Measurements from ENCODE around the gene LHFPL2. TPM values are rescaled to one million over a fixed set of nuclear protein-coding genes. Genes with fewer than 3 reads are reported as not detected.

LHFPL2 gene
- polyA plus RNA-seq, 1 of the 3 experiments (the other 2 are of a cell fraction), result 10.4 TPM

DNA sequence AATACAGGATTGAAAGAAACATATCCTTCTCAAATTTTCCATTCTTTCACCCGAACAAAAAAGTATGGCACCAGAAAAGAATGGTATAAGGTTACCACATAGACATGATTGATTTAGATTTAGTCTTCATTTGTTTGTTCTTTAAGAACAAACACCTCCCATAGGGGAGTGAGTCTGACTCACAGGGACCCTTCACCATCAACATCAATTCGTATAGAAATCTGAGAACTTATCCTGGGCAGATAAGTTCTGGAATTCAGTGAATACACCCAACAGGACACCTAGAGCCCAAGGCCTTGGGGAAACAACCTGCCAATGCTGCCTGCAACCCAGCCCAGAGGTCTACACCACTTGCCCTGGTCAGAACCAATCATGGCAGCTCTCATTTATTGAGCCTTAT is 46.2 kb downstream of the LHFPL2 start (continued):
- TF ChIP-seq, protein P1, sequence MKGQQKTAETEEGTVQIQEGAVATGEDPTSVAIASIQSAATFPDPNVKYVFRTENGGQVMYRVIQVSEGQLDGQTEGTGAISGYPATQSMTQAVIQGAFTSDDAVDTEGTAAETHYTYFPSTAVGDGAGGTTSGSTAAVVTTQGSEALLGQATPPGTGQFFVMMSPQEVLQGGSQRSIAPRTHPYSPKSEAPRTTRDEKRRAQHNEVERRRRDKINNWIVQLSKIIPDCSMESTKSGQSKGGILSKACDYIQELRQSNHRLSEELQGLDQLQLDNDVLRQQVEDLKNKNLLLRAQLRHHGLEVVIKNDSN (IDR thresholded peaks at IDR 0.05; ENCODE audit: borderline replicate concordance, low read depth), result no peak
- TF ChIP-seq EZH2phosphoT487 (IDR thresholded peaks at IDR 0.05; ENCODE audit: borderline replicate concordance, low read depth) (no peak), SMC3 (IDR thresholded peaks at IDR 0.05; ENCODE audit: low read depth, low read length) (no peak)
- TF ChIP-seq, protein P2, sequence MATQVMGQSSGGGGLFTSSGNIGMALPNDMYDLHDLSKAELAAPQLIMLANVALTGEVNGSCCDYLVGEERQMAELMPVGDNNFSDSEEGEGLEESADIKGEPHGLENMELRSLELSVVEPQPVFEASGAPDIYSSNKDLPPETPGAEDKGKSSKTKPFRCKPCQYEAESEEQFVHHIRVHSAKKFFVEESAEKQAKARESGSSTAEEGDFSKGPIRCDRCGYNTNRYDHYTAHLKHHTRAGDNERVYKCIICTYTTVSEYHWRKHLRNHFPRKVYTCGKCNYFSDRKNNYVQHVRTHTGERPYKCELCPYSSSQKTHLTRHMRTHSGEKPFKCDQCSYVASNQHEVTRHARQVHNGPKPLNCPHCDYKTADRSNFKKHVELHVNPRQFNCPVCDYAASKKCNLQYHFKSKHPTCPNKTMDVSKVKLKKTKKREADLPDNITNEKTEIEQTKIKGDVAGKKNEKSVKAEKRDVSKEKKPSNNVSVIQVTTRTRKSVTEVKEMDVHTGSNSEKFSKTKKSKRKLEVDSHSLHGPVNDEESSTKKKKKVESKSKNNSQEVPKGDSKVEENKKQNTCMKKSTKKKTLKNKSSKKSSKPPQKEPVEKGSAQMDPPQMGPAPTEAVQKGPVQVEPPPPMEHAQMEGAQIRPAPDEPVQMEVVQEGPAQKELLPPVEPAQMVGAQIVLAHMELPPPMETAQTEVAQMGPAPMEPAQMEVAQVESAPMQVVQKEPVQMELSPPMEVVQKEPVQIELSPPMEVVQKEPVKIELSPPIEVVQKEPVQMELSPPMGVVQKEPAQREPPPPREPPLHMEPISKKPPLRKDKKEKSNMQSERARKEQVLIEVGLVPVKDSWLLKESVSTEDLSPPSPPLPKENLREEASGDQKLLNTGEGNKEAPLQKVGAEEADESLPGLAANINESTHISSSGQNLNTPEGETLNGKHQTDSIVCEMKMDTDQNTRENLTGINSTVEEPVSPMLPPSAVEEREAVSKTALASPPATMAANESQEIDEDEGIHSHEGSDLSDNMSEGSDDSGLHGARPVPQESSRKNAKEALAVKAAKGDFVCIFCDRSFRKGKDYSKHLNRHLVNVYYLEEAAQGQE (IDR thresholded peaks at IDR 0.05; ENCODE audit: low read depth, low read length), result no peak

DNA sequence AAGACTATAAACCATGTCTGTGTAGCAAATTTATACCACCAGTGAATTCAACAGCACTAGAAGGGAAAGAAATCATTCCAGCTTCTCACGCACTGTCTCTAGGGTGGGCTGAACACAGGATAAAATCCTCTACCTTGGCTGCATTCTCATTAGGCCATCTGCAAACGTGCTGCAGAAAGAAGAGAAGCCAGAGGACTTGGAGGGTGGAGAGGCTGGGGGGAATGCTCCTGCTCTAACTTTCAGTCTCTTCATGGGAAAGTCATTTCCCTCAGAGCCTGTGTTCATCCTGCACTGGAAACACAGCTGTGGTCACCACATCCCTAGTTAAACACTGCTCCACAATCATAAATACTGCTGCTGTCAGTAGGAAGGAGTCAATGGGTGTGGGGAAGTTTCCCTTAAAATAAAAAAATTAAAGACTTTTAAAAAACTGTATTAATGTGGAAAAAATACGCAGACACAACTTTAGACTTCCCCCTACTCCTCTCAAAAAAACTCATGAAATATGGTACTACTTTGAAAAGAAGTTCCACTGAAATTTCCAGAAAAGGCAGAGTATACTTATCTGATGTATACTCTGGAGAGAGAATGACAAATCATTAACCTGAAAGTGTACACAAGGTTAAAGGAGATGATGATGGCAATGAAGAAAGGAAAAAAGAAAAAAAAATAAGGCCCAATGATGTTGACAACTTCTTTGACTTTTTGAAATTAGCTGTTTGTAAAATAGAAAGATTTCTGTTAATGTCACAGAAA is 46.8 kb downstream of the LHFPL2 start:
- peak overlapping the region; percentile 46; the same call in 1 of the 2 replicates for H3K4me2 ChIP-seq
- 0 out of 2 replicates have a peak, but pooled peaks have one; percentile 3 for TF ChIP-seq TCF12 (IDR thresholded peaks at IDR 0.05)
- TF ChIP-seq TEAD4 (IDR thresholded peaks at IDR 0.05; ENCODE audit: borderline replicate concordance, insufficient read depth), result no peak
- ChIA-PET POLR2A (no interaction called here), CTCF (interaction anchor here (0.6 to 2.7 kb wide), 3 partner anchors 25 to 364 kb away, joined by 3 to 6 read pairs (median 3); no protein-coding TSS in a partner anchor)
- peaks cover 5 to 55% of the 10 kb centered on the region in 2 experiments for H3K4me1 ChIP-seq (ENCODE audit: control insufficient read depth in 1 of 2, insufficient read depth in 2 of 2, low read depth in 1 of 2, low read length in 1 of 2)
- H3K79me2 ChIP-seq (ENCODE audit: insufficient read depth), result peaks cover 94% of the 10 kb centered on the region
- peaks cover 0 to 48% of the 10 kb centered on the region in 2 experiments for H3K36me3 ChIP-seq (replicated peaks in 1 of 2; ENCODE audit: control insufficient read depth in 1 of 2, insufficient read depth in 2 of 2, low read length in 1 of 2)
- H2AFZ ChIP-seq (ENCODE audit: low read depth), result no peak overlapping the region
- H3K27ac ChIP-seq (ENCODE audit: low read depth in 2 of 2, low read length in 1 of 2), result peak overlapping the region; percentile 39 to 100
- H3K9ac ChIP-seq, result peak overlapping the region; percentile 62; the same call in 1 of the 2 replicates
- WGBS (ENCODE audit: low lambda C conversion rate), result 62% methylated on average over 3 of the region's 3 CpGs
- H4K20me1 ChIP-seq (ENCODE audit: insufficient read depth), result no peaks in the 10 kb centered on the region
- H3K4me3 ChIP-seq (ENCODE audit: low read depth in 2 of 2, low read length in 1 of 2), result no peak overlapping the region
- no peak for DNase-seq
- no peaks in the 10 kb centered on the region for H3K9me2 ChIP-seq
- peaks cover 60% of the 10 kb centered on the region for H3F3A ChIP-seq (replicated peaks; ENCODE audit: insufficient read depth)
- H3K9me3 ChIP-seq, result no peaks in the 10 kb centered on the region
- H3K27me3 ChIP-seq (ENCODE audit: insufficient read depth), result no peaks in the 10 kb centered on the region

DNA sequence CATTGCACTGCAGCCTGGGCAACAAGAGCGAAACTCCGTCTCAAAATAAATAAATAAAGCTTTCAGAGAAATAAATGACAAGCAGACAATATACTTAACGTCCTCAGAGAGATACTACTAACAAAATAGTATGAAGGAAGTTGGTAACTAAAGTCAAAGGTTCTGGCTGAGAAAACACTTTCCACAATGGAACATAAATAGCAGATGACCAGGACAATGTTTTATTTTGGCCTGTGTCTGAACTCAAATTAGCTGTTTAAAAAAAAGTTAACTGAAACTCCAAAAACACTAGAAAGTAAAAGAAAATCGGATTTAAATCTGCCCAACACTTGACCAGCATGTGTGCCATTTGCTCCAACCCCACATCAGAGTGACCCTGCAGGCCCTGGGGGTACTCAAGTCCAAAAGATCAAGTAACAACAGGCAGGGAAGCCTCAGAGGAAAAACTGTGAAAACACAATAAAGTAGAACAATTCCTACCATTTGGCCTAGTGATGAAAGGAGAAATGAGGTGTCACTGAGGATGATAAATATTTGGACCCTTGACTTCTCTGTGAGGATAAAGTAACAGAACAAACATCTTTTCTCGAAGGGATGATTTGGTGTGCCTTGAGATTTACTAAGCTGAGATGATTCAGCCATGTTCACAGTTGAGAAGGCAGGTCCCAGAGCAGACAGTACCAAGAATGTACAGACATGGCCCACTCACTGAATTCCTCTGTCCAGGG is 47.7 kb downstream of the LHFPL2 start:
- Histone ChIP-seq H3K9ac (peak overlapping the region; percentile 62; the same call in 1 of the 2 replicates), H3K4me2 (peak overlapping the region; percentile 46; the same call in 1 of the 2 replicates), H3F3A (replicated peaks; ENCODE audit: insufficient read depth) (peaks cover 63% of the 10 kb centered on the region), H2AFZ (ENCODE audit: low read depth) (no peak overlapping the region), H3K27me3 (ENCODE audit: insufficient read depth) (no peaks in the 10 kb centered on the region), H3K4me1 (ENCODE audit: control insufficient read depth in 1 of 2, insufficient read depth in 2 of 2, low read depth in 1 of 2, low read length in 1 of 2) (peaks cover 7 to 58% of the 10 kb centered on the region in 2 experiments), H4K20me1 (ENCODE audit: insufficient read depth) (no peaks in the 10 kb centered on the region), H3K4me3 (ENCODE audit: low read depth in 2 of 2, low read length in 1 of 2) (no peak overlapping the region), H3K36me3 (replicated peaks in 1 of 2; ENCODE audit: control insufficient read depth in 1 of 2, insufficient read depth in 2 of 2, low read length in 1 of 2) (peaks cover 0 to 41% of the 10 kb centered on the region in 2 experiments), H3K9me2 (no peaks in the 10 kb centered on the region), H3K9me3 (no peaks in the 10 kb centered on the region), H3K79me2 (ENCODE audit: insufficient read depth) (peaks cover 94% of the 10 kb centered on the region), H3K27ac (ENCODE audit: low read depth in 2 of 2, low read length in 1 of 2) (peak overlapping the region; percentile 55 to 100)
- ChIA-PET POLR2A (no interaction called here), CTCF (interaction anchor here (0.9 to 2.7 kb wide), 5 partner anchors 13 to 365 kb away, joined by 3 to 6 read pairs (median 3); no protein-coding TSS in a partner anchor)
- WGBS (ENCODE audit: low lambda C conversion rate), result 68% methylated on average over 5 of the region's 5 CpGs
- TF ChIP-seq RAD21 (IDR thresholded peaks at IDR 0.05; ENCODE audit: low read length) (no peak), JUND (IDR thresholded peaks at IDR 0.05) (peak; percentile 18; the same call in 1 of the 2 replicates), TCF12 (IDR thresholded peaks at IDR 0.05) (0 out of 2 replicates have a peak, but pooled peaks have one; percentile 8)
- DNase-seq, result no peak
